Measurements from ENCODE around the gene FHL2. TPM values are rescaled to one million over a fixed set of nuclear protein-coding genes. Genes with fewer than 3 reads are reported as not detected.
A peak's percentile ranks its signal among the peaks of the same experiment; 100 is the strongest.

FHL2 gene
- total RNA-seq, 1 donor from 2014 or later: 21.3 TPM

GRCh38 chr2:105422801-105423200 lies 23.9 kb upstream of the FHL2 start:
- no peak for DNase-seq (ENCODE audit: low read depth in 2 of 2)

- DNase-seq (ENCODE audit: low read depth in 2 of 2): no peak
Measured at GRCh38 chr2:105421053-105421452, 22.2 kb upstream of the FHL2 start.

GRCh38 chr2:105418522-105418921 lies 19.7 kb upstream of the FHL2 start:
- no peak for DNase-seq (ENCODE audit: low read depth in 2 of 2)

- DNase-seq (ENCODE audit: low read depth in 2 of 2): no peak
Measured at GRCh38 chr2:105417857-105418436, 19.1 kb upstream of the FHL2 start.

DNA sequence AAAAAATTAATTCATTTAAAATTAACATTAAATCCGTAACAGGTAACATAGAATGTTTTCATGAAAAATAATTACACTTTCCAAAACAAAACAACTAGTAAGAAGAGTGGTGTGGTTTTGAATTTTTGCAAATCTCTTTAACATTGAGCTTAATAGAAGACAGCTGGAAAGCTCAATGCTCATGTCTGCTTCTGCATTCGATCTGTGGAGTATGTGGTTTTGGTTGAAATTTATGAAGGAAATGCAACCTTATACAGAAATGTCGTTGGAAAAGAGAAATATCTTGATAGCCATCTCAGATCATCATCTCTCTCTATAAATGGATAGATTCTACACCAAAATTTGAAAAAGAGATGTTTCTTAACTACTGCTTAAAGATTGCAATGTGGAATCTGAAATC lies 17.3 kb upstream of the FHL2 start:
- no peak for DNase-seq (ENCODE audit: low read depth in 2 of 2)

DNA sequence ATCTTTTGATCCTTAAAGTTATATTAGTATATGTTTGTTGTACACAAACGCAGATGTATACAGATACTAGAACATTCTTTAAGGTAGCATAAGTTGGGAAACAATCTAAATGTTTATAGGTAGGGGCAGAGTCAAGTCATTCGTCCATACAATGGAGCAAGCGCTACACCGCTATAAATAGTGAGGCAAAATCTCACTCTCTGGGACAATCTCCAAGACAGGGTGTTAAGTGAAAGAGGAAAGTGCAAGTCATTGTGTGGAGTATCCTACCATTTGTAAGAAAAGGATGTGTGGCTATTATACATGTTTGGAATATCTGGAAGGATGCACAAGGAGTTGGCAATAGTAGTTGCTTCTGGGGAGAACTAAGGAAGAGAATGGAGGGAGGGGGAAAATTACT lies 16.2 kb upstream of the FHL2 start:
- no peak for DNase-seq (ENCODE audit: low read depth in 2 of 2)

DNA sequence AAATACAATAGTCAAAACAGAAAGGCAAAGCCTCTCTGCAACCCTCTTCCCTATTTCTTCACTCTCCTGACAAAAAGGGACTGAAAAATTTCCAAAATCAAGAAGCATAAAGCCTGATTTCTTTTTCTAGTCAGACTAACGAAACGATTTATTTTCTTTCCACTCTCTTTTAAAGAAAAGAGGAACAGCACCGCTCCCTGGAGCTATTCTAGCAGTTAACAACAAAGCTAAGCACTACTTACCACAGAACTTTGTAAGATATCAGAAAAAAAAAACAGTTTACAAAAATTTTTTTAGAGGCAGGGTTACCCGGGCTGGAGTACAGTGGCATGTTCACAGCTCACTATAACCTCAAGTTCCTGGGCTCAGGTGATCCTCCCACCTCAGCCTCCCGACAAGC lies 14.4 kb upstream of the FHL2 start:
- no peak for DNase-seq (ENCODE audit: low read depth in 2 of 2)

DNA sequence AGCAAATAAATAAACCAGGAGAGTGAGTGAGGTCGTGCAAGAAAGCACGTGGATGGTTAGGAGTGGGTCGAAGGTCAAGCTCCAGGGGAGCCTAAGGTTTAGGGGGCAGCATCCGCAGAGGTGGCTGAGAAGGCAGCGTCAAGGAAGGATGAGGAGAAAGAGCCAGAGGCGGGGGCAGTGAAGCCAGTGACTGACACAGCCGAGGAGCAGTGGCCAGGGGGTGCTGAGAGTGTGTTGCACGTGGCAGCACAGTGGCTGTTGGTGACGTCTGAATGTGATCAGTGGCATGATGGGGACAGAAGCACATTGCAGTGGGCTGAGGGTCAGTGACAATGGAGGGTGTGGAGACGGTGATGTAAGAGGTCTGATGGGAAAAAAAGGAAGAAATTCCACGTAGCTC lies 13.7 kb upstream of the FHL2 start:
- no peak for DNase-seq (ENCODE audit: low read depth in 2 of 2)

GRCh38 chr2:105411720-105412407 lies 13.0 kb upstream of the FHL2 start:
- no peak for DNase-seq (ENCODE audit: low read depth in 2 of 2)

DNA sequence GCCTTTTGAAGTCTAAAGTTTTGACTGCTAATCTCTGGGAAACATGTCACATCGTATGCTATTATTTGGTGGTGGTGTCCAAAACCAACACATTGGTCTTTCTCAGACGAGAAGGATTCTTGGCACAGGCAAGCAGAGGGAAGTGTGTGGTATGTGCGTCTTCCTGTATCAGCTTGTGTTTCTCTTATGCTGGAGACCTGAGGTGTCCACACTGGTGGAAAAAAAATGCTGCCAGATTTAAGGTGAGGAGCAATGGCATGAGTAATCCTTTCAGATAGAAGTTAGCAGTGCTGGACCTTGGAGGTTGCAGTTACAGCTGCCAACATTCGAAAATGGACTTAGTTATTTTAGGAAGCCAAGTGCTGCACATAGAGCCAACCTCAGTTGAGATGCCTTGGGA lies 11.7 kb upstream of the FHL2 start:
- peak; percentile 53 to 92 for DNase-seq (ENCODE audit: low read depth in 2 of 2)

- peak; percentile 71 to 93 for DNase-seq (ENCODE audit: low read depth in 2 of 2)
Measured at GRCh38 chr2:105409717-105410116, 10.9 kb upstream of the FHL2 start.

DNA sequence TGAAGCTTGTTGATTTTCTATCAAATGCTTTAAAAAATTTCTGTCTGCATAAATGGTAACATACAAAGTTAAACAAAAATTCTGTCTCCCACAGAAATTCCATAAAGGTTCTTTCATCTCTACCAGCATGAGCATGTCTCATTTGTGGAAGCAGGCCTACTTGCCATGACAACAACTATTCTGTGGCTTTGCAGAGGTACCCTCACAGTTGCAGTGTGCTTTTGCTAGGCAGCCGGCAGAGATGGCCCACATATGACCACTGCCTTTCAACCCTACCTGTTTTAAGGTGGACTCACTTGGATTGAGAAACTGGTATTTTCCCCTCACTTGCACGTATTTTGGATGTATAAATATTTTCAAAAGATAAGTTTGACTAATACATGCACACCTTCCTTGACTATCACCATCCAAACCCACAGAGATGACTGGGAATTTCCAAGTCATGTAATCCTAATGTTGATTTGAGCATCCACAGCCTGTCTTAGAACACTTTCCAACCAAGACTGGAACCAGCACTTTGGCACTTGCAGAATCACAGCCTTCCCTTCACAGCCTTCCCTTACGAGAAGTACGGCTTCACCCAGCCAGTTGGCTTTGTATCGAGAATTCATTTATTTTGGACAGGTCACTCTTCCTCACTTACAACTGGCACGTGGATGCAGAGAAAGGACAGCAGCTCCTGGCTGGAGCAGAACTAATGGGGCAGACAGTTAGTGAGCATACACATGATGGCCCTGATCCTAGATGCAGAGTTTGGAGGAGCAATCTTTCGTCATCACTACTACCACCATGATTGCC lies 9.3 kb upstream of the FHL2 start:
- no peak for DNase-seq (ENCODE audit: low read depth in 2 of 2)

DNA sequence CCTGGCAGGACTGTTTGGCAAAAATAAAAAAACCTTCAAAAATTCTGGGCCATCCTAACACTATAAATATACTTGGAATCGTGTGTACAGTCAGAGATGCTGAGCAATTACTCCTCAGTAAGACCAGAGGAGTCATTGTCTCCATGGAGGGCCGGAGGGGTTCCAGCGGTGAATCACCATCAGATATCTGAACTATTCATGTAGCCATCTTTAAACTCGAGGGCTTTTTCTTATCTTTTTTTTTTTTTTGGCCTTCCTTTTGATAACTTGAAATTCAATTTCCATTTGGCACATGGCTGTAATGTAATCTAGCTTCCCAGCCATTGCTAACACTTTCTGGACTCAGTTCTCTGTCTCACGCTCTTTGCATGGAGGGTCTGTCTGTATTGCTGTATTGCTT lies 7.4 kb upstream of the FHL2 start:
- DNase-seq (ENCODE audit: low read depth in 2 of 2): no peak

GRCh38 chr2:105405291-105405690 lies 6.4 kb upstream of the FHL2 start:
- no peak for DNase-seq (ENCODE audit: low read depth in 2 of 2)

GRCh38 chr2:105404736-105405135 lies 5.9 kb upstream of the FHL2 start:
- DNase-seq (ENCODE audit: low read depth in 2 of 2): no peak

GRCh38 chr2:105403783-105404698 lies 5.2 kb upstream of the FHL2 start:
- peak in 1 of 2 donors; percentile 80 for DNase-seq (ENCODE audit: low read depth in 2 of 2)

- DNase-seq (ENCODE audit: low read depth in 2 of 2): no peak
Measured at GRCh38 chr2:105403241-105403782, 4.5 kb upstream of the FHL2 start.

- DNase-seq (ENCODE audit: low read depth in 2 of 2): no peak
Measured at GRCh38 chr2:105402809-105403208, 4.0 kb upstream of the FHL2 start.

DNA sequence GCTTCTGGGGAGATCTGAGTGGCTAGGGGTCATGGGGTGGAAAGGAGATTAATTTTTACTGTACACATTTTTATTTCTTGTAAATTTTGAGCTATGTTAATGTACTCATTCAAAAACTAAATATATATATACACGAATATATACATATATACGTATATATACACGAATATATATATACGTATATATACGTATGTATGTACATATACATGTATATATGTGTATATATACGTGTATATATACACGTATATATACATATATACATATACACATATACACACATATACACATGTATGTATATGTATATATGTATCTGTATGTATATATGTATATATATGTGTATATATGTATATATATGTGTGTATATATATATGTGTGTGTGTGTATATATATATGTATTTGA lies 3.0 kb upstream of the FHL2 start:
- DNase-seq (ENCODE audit: low read depth in 2 of 2): no peak

DNA sequence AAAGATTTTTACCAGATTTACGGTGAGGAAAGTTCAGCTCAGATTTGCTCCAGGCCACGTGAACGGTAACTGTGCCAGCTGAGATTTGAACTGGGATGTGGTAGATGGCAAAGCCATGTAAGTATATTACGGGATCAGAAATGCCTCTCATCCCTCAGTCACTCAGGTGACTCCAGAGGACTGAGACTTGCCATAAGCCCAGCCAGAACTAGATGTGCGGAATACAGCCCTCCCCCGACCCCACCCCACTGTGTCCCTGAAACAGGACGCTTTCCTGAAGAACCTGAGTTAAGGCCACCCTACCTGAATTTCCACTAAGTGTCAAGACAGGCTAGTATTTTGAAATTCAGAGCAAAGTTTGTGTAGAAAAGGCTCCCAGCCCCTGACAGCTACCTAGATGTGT lies 1.3 kb upstream of the FHL2 start:
- no peak for DNase-seq (ENCODE audit: low read depth in 2 of 2)

- DNase-seq (ENCODE audit: low read depth in 2 of 2): no peak
Measured at GRCh38 chr2:105399207-105399861, 483 bp upstream of the FHL2 start.

Data from dermis microvascular lymphatic vessel endothelial cell (primary cell).